Adipocyte (in vitro differentiated cells): Measurements from ENCODE around the gene CD86.

ENCODE experiments used
- DNase-seq: peaks from one replicate; pipeline ENCODE4 v3.0.0-alpha.2; 2015; ENCODE audit warnings: low read depth
- H3K27me3 ChIP-seq: replicated peaks from 2 replicates; pipeline ENCODE4 v1.7.0; 2013; ENCODE audit warnings: mild to moderate bottlenecking, low read length, moderate library complexity; ENCODE audit not compliant: control insufficient read depth, insufficient read depth
- H3K36me3 ChIP-seq: 2 replicates; pipeline ENCODE4 v1.7.0; 2013; ENCODE audit warnings: low read length, mild to moderate bottlenecking, moderate library complexity; ENCODE audit not compliant: control insufficient read depth, insufficient read depth, severe bottlenecking
- H3K4me1 ChIP-seq: 2 replicates; pipeline ENCODE4 v1.7.0; 2013; ENCODE audit warnings: mild to moderate bottlenecking, low read length, moderate library complexity; ENCODE audit not compliant: control insufficient read depth, insufficient read depth
- H3K4me3 ChIP-seq: 2 replicates; pipeline ENCODE4 v1.7.0; 2013; ENCODE audit warnings: mild to moderate bottlenecking, low read length, moderate library complexity
- H3K9ac ChIP-seq: 2 replicates; pipeline ENCODE4 v1.7.0; 2013; ENCODE audit warnings: mild to moderate bottlenecking, low read length, moderate library complexity
- H3K9me3 ChIP-seq: 2 replicates; pipeline ENCODE4 v1.7.0; 2013; ENCODE audit warnings: mild to moderate bottlenecking, low read length, moderate library complexity; ENCODE audit not compliant: control insufficient read depth

The CD86 gene, protein sequence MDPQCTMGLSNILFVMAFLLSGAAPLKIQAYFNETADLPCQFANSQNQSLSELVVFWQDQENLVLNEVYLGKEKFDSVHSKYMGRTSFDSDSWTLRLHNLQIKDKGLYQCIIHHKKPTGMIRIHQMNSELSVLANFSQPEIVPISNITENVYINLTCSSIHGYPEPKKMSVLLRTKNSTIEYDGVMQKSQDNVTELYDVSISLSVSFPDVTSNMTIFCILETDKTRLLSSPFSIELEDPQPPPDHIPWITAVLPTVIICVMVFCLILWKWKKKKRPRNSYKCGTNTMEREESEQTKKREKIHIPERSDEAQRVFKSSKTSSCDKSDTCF

GRCh38 chr3:122055215-122055614 is at the start of gene CD86:
Gene CD86, plus strand, starts transcription at chr3:122055362. Its CDS starts 128 bp downstream, at chr3:122055490.
- no peak within 1 kb of the TSS for H3K9ac ChIP-seq
- no peaks in the 10 kb centered on the region for H3K36me3 ChIP-seq
- peaks cover 3% of the 10 kb centered on the region for H3K27me3 ChIP-seq
- no peak within 1 kb of the TSS for H3K4me3 ChIP-seq
- no peaks in the 10 kb centered on the region for H3K4me1 ChIP-seq
- no peaks in the 10 kb centered on the region for H3K9me3 ChIP-seq
- DNase-seq: no peak

GRCh38 chr3:122006267-122006666 is 48.9 kb upstream of the CD86 start:
- no peak overlapping the region for H3K9ac ChIP-seq
- H3K4me3 ChIP-seq: no peak overlapping the region
- no peaks in the 10 kb centered on the region for H3K9me3 ChIP-seq
- no peaks in the 10 kb centered on the region for H3K36me3 ChIP-seq
- peaks cover 7% of the 10 kb centered on the region for H3K27me3 ChIP-seq
- DNase-seq: no peak
- H3K4me1 ChIP-seq: no peaks in the 10 kb centered on the region

DNA sequence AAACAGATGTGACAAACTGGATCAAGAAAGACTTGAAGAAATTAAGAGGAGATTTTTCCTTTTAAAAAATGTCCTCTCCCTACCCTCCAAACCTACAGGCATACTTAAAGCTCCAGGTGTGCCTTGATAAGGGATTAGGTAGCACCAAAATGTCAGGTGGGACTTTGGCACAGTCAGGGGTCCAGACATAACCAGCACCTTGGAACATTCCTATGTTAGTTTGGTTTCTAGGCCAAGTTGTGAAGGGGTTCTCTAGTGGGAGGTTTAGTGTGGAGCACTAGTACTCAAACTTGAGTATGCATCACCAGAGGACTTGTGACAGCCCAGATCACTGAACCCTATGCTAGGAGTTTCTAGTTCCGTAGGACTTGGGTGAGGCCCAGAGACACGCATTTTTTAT is 47.0 kb upstream of the CD86 start:
- H3K4me3 ChIP-seq: no peak overlapping the region
- H3K9ac ChIP-seq: no peak overlapping the region
- DNase-seq: no peak
- no peaks in the 10 kb centered on the region for H3K36me3 ChIP-seq
- no peaks in the 10 kb centered on the region for H3K4me1 ChIP-seq
- H3K27me3 ChIP-seq: peaks cover 7% of the 10 kb centered on the region
- no peaks in the 10 kb centered on the region for H3K9me3 ChIP-seq

GRCh38 chr3:122010506-122010905 is 44.7 kb upstream of the CD86 start:
- H3K9ac ChIP-seq: no peak overlapping the region
- H3K9me3 ChIP-seq: no peaks in the 10 kb centered on the region
- H3K27me3 ChIP-seq: peaks cover 7% of the 10 kb centered on the region
- DNase-seq: no peak
- H3K36me3 ChIP-seq: no peaks in the 10 kb centered on the region
- no peaks in the 10 kb centered on the region for H3K4me1 ChIP-seq
- no peak overlapping the region for H3K4me3 ChIP-seq

- no peaks in the 10 kb centered on the region for H3K9me3 ChIP-seq
- DNase-seq: no peak
- peaks cover 10% of the 10 kb centered on the region for H3K27me3 ChIP-seq
- H3K4me1 ChIP-seq: no peaks in the 10 kb centered on the region
- no peak overlapping the region for H3K4me3 ChIP-seq
- H3K9ac ChIP-seq: no peak overlapping the region
- H3K36me3 ChIP-seq: no peaks in the 10 kb centered on the region
Measured at GRCh38 chr3:122011396-122011795, 43.8 kb upstream of the CD86 start.

- Histone ChIP-seq H3K9me3 (no peaks in the 10 kb centered on the region), H3K36me3 (no peaks in the 10 kb centered on the region), H3K9ac (no peak overlapping the region), H3K4me1 (no peaks in the 10 kb centered on the region), H3K27me3 (peaks cover 10% of the 10 kb centered on the region), H3K4me3 (no peak overlapping the region)
- DNase-seq: no peak
Measured at GRCh38 chr3:122012821-122013220, 42.3 kb upstream of the CD86 start.

DNA sequence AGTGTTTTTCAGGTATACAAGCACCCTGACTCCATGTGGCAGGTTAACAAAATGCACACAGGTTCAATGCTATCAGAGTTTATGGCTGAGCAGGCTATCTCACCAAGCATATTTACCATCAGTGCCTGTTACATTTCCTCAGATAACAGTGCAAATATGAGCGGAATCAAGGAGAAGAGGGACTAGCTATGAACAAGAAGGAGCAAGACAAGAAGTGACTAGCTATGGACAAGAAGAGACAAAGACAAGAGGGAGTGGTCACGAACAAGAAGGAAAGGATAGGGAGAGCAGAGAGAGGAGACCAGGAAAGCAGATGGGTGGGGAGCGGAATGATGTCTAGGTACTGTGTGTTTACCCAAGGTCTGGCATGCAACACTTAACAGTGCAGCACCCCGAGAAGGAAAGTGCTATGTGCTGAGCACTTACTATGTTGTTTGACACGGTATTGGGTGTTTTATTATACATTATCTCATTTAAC is 41.7 kb upstream of the CD86 start:
- Histone ChIP-seq H3K4me3 (no peak overlapping the region), H3K27me3 (peaks cover 10% of the 10 kb centered on the region), H3K9me3 (no peaks in the 10 kb centered on the region), H3K9ac (no peak overlapping the region), H3K4me1 (no peaks in the 10 kb centered on the region), H3K36me3 (no peaks in the 10 kb centered on the region)
- DNase-seq: no peak

DNA sequence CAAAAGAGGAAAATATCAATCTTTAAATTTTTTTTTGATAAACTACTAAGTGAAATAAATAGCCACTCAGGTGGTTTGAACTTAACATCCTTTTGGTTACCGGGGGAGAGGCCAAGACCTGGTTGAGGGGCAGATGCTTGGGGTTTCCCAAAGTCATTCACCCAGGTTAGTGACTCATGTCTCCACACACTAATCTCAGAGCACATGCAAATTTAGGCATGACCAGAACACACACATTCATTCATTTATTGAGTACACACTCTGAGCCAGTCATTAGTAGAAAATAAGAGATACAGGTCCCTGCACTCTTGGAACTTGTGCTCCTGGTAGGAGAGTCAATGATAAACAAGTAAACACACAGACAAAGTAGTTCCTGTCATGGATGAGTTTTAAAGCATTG is 40.4 kb upstream of the CD86 start:
- no peak for DNase-seq
- H3K36me3 ChIP-seq: no peaks in the 10 kb centered on the region

DNA sequence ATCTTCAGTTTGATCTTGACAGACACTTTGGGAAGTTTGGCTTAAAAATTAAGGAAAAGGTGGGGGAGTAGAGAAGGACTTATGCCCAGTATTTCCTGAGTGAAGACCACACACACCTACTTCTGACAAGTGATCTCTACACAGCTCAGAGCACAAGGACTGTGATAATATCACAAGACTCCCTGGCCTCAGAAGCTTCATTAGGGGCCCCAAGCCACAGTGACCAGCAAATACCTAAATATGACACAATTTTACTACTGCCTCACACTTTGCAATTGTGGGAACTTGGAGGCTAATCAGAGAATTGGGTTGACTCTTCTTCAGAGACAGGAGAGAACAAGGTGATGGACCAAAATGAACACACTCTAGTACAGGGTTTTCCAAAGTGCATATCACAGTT is 35.7 kb upstream of the CD86 start:
- no peaks in the 10 kb centered on the region for H3K36me3 ChIP-seq
- H3K4me1 ChIP-seq: no peaks in the 10 kb centered on the region
- no peak overlapping the region for H3K9ac ChIP-seq
- H3K9me3 ChIP-seq: no peaks in the 10 kb centered on the region
- no peak overlapping the region for H3K4me3 ChIP-seq
- peaks cover 16% of the 10 kb centered on the region for H3K27me3 ChIP-seq
- no peak for DNase-seq

More for the DNA sequence above, 40.4 kb upstream of the CD86 start:
- H3K9me3 ChIP-seq: no peaks in the 10 kb centered on the region
- no peaks in the 10 kb centered on the region for H3K4me1 ChIP-seq
- H3K4me3 ChIP-seq: no peak overlapping the region
- H3K9ac ChIP-seq: no peak overlapping the region
- H3K27me3 ChIP-seq: peaks cover 5% of the 10 kb centered on the region

- no peak overlapping the region for H3K9ac ChIP-seq
- no peaks in the 10 kb centered on the region for H3K36me3 ChIP-seq
- no peaks in the 10 kb centered on the region for H3K4me1 ChIP-seq
- no peaks in the 10 kb centered on the region for H3K9me3 ChIP-seq
- DNase-seq: no peak
- H3K4me3 ChIP-seq: no peak overlapping the region
- H3K27me3 ChIP-seq: peaks cover 15% of the 10 kb centered on the region
Measured at GRCh38 chr3:122021037-122021436, 34.1 kb upstream of the CD86 start.

GRCh38 chr3:122021811-122022401 is 33.3 kb upstream of the CD86 start, which contains the start of gene ILDR1:
Gene ILDR1, minus strand, starts transcription at chr3:122022247. Its CDS starts 170 bp downstream, at chr3:122022077.
- Histone ChIP-seq H3K36me3 (no peaks in the 10 kb centered on the region), H3K9ac (no peak within 1 kb of the TSS), H3K4me1 (no peaks in the 10 kb centered on the region), H3K4me3 (no peak within 1 kb of the TSS), H3K27me3 (peaks cover 14% of the 10 kb centered on the region), H3K9me3 (no peaks in the 10 kb centered on the region)
- no peak for DNase-seq
